Caco-2 (cell line): ENCODE measurements around the gene KIAA0930. TPM values are rescaled to one million over a fixed set of nuclear protein-coding genes. Genes with fewer than 3 reads are reported as not detected.

ENCODE experiments used
- BruUV-seq: library from RNA; stranded (reverse); fragments of 400-500 nt; replicated peaks from 2 replicates; lab custom pipeline; 2021; lab: Mats Ljungman, UMichigan
- CTCF ChIA-PET: fragments of 300-600 bp; sonication (Branson Sonifier 250); formaldehyde crosslinking; loops from one replicate; lab custom pipeline; 2022; ENCODE audit warnings: antibody characterized with exemption; lab: Charles Lee
- POLR2A ChIA-PET: fragments of 300-600 bp; sonication (Branson Sonifier 250); formaldehyde crosslinking; loops from one replicate; lab custom pipeline; 2022; ENCODE audit warnings: antibody characterized with exemption; lab: Charles Lee
- DNase-seq, 2 experiments: peaks; one replicate each; pipeline versions ENCODE4 v3.0.0 to v3.0.0-alpha.2; 2020 to 2022
- H3K27me3 ChIP-seq: replicated peaks from 2 replicates; pipeline ENCODE4 v1.6.0; 2011; ENCODE audit warnings: low read length; ENCODE audit not compliant: control insufficient read depth, insufficient read depth
- H3K36me3 ChIP-seq: 2 replicates; pipeline ENCODE4 v1.5.1; 2011; ENCODE audit warnings: low read length; ENCODE audit not compliant: control insufficient read depth, insufficient read depth
- H3K4me1 ChIP-seq: fragments of 250-450 bp; sonication (Bioruptor Pico); 2 replicates; pipeline ENCODE4 v1.5.1; 2020; ENCODE audit warnings: mild to moderate bottlenecking
- H3K4me3 ChIP-seq: 2 replicates; pipeline ENCODE4 v1.5.1; 2011; ENCODE audit warnings: low read depth, mild to moderate bottlenecking, control low read depth, low read length
- H3K9me3 ChIP-seq: fragments of 250-450 bp; sonication (Bioruptor Pico); 2 replicates; pipeline ENCODE4 v1.5.1; 2020; ENCODE audit warnings: mild to moderate bottlenecking, moderate library complexity
- H3K27ac Mint-ChIP-seq: one replicate; pipeline ENCODE4 v1.8.0; 2022; ENCODE audit warnings: mixed read lengths; ENCODE audit not compliant: unreplicated experiment
- H3K27me3 Mint-ChIP-seq: one replicate; pipeline ENCODE4 v1.8.0; 2022; ENCODE audit warnings: mixed read lengths; ENCODE audit not compliant: insufficient read depth, unreplicated experiment
- H3K36me3 Mint-ChIP-seq: one replicate; pipeline ENCODE4 v1.8.0; 2022; ENCODE audit warnings: mild to moderate bottlenecking, mixed read lengths; ENCODE audit not compliant: insufficient read depth, unreplicated experiment
- H3K4me1 Mint-ChIP-seq: one replicate; pipeline ENCODE4 v1.8.0; 2022; ENCODE audit warnings: low read depth, mixed read lengths; ENCODE audit not compliant: unreplicated experiment
- H3K4me3 Mint-ChIP-seq: one replicate; pipeline ENCODE4 v1.8.0; 2022; ENCODE audit warnings: mild to moderate bottlenecking, moderate library complexity, mixed read lengths; ENCODE audit not compliant: unreplicated experiment
- H3K9me3 Mint-ChIP-seq: one replicate; pipeline ENCODE4 v1.8.0; 2022; ENCODE audit warnings: mixed read lengths; ENCODE audit not compliant: unreplicated experiment
- CTCF ChIP-seq, 2 experiments: fragments of 200-600 bp in 1 of 2; IDR thresholded peaks; 1 replicate in 1 of 2; 2 replicates in 1 of 2; pipeline versions ENCODE4 v1.5.1 to v1.8.0; 2011 to 2022; ENCODE audit warnings: antibody characterized with exemption in 1 of 2, control low read depth in 1 of 2, inconsistent platforms in 1 of 2, low read depth in 1 of 2, low read length in 1 of 2, mild to moderate bottlenecking in 1 of 2, moderate library complexity in 1 of 2; ENCODE audit not compliant: insufficient read depth in 1 of 2, severe bottlenecking in 1 of 2, unreplicated experiment in 1 of 2
- intact Hi-C: fragments of 100-400 bp; cut with micrococcal nuclease; formaldehyde crosslinking; loops from one replicate; pipeline ENCODE4 v1.10.0; 2022; ENCODE audit not compliant: unreplicated experiment
- total RNA-seq: library from RNA; stranded (reverse); gene quantifications from 2 replicates; pipeline ENCODE4 v1.2.3, GENCODE V29; 2022

KIAA0930 gene
- total RNA-seq, 1 experiment from 2014 or later, result 34.7 TPM

DNA sequence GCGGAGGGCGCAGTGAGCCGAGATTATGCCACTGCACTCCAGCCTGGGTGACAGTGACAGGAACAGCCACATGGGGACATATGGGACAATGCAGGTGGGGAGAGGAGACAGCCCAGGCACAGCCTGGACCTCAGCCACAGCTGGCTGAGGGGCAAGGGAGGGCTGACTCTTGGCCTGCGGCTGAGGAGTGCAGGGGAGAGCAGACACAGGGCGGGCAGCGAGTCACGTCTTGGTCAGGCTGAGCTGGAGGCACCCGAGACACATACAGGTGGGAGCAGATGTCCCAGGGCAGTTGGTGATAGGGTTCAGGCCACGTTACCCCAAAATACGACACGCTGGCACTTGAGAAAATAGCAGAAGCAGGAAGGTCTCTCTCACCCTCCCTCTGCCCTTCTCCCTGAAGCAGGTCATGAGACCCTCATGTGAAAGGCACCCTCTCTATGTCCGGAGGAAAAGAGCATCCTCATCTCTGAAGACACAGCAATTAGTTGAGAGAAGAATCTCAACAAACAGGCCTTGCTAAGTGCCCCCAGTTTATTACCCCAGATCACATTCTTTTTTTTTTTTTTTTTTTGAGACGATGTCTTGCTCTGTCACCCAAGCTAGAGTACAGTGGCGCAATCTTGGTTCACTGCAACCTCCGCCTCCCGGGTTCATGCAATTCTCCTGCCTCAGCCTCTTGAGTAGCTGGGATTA, 10.5 kb downstream of the KIAA0930 start:
- no peak for TF ChIP-seq CTCF (IDR thresholded peaks at IDR 0.05; ENCODE audit: insufficient read depth in 1 of 2, low read depth in 1 of 2, low read length in 1 of 2, severe bottlenecking in 1 of 2, unreplicated experiment in 1 of 2)
- H3K27ac Mint-ChIP-seq, result no peak overlapping the region
- H3K4me1 Mint-ChIP-seq, result peaks cover 7% of the 10 kb centered on the region
- Histone ChIP-seq H3K27me3 (no peaks in the 10 kb centered on the region), H3K36me3 (no peaks in the 10 kb centered on the region), H3K9me3 (no peaks in the 10 kb centered on the region), H3K4me1 (no peaks in the 10 kb centered on the region), H3K4me3 (no peak overlapping the region)
- POLR2A ChIA-PET, result interaction anchor here (0.7 kb wide), 1 partner anchor 49 kb away, joined by 5 read pairs; no protein-coding TSS in a partner anchor
- H3K9me3 Mint-ChIP-seq, result no peaks in the 10 kb centered on the region
- H3K36me3 Mint-ChIP-seq, result no peaks in the 10 kb centered on the region
- CTCF ChIA-PET, result interaction anchor here (0.7 kb wide), 1 partner anchor 28 kb away, joined by 7 read pairs; no protein-coding TSS in a partner anchor
- no peaks in the 10 kb centered on the region for H3K27me3 Mint-ChIP-seq
- H3K4me3 Mint-ChIP-seq, result no peak overlapping the region
- no peak for DNase-seq
- BruUV-seq, result no TSS peak
- intact Hi-C loops, result no loop called here

- TF ChIP-seq CTCF (IDR thresholded peaks at IDR 0.05; ENCODE audit: insufficient read depth in 1 of 2, low read depth in 1 of 2, low read length in 1 of 2, severe bottlenecking in 1 of 2, unreplicated experiment in 1 of 2), result no peak
- H3K4me1 ChIP-seq, result no peaks in the 10 kb centered on the region
- BruUV-seq, result no TSS peak
- H3K4me1 Mint-ChIP-seq, result peaks cover 7% of the 10 kb centered on the region
- no peaks in the 10 kb centered on the region for H3K27me3 Mint-ChIP-seq
- no peak overlapping the region for H3K27ac Mint-ChIP-seq
- intact Hi-C loops, result no loop called here
- no peak overlapping the region for H3K4me3 ChIP-seq
- no peaks in the 10 kb centered on the region for H3K36me3 ChIP-seq
- no peaks in the 10 kb centered on the region for H3K27me3 ChIP-seq
- DNase-seq, result no peak
- no peak overlapping the region for H3K4me3 Mint-ChIP-seq
- no peaks in the 10 kb centered on the region for H3K9me3 Mint-ChIP-seq
- no peaks in the 10 kb centered on the region for H3K36me3 Mint-ChIP-seq
- ChIA-PET POLR2A (no interaction called here), CTCF (no interaction called here)
- no peaks in the 10 kb centered on the region for H3K9me3 ChIP-seq
Observed at GRCh38 chr22:45229181-45229580, 11.5 kb downstream of the KIAA0930 start.

DNA sequence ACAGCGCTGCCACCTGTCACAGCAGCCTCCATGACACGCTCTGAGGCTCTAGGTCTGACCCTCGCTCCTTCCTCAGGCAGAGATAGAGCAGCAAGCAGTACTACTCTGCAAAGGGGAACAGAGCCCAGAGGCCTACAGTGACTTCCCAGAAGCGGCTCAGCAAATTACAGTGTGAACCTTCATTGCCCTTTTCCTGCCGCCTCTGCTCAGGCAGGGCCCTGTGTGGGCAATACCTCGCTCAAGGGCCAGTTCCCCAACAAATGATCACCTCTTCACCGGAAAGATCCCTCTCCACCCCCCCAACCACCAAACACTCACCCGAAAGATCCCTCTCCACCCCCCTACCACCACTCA, 12.3 kb downstream of the KIAA0930 start:
- Histone ChIP-seq H3K9me3 (no peaks in the 10 kb centered on the region), H3K4me3 (no peak overlapping the region), H3K36me3 (no peaks in the 10 kb centered on the region), H3K27me3 (no peaks in the 10 kb centered on the region), H3K4me1 (no peaks in the 10 kb centered on the region)
- Mint-ChIP-seq H3K36me3 (no peaks in the 10 kb centered on the region), H3K4me1 (peaks cover 7% of the 10 kb centered on the region), H3K9me3 (no peaks in the 10 kb centered on the region), H3K4me3 (no peak overlapping the region), H3K27ac (no peak overlapping the region), H3K27me3 (no peaks in the 10 kb centered on the region)
- CTCF ChIA-PET, result no interaction called here
- no peak for DNase-seq
- no peak for TF ChIP-seq CTCF (IDR thresholded peaks at IDR 0.05; ENCODE audit: insufficient read depth in 1 of 2, low read depth in 1 of 2, low read length in 1 of 2, severe bottlenecking in 1 of 2, unreplicated experiment in 1 of 2)
- intact Hi-C loops, result no loop called here
- POLR2A ChIA-PET, result no interaction called here
- no TSS peak for BruUV-seq
